HFF-Myc (cell line): Measurements from ENCODE around the gene SPEG.

Experiments
- DNase-seq: peaks from one replicate; pipeline ENCODE4 v3.0.0-alpha.2; 2011; ENCODE audit warnings: low read depth; ENCODE audit errors: extremely low read depth
- H3K4me3 ChIP-seq: replicated peaks from 2 replicates; pipeline ENCODE4 v1.5.1; 2011; ENCODE audit warnings: low read depth, mild to moderate bottlenecking, control low read depth, low read length
- TF ChIP-seq, protein P1 (sequence below): IDR thresholded peaks from 2 replicates; pipeline ENCODE4 v1.5.1; 2012; ENCODE audit warnings: mild to moderate bottlenecking, low read depth, low read length, control low read depth; ENCODE audit errors: missing control alignments

Gene SPEG

DNA sequence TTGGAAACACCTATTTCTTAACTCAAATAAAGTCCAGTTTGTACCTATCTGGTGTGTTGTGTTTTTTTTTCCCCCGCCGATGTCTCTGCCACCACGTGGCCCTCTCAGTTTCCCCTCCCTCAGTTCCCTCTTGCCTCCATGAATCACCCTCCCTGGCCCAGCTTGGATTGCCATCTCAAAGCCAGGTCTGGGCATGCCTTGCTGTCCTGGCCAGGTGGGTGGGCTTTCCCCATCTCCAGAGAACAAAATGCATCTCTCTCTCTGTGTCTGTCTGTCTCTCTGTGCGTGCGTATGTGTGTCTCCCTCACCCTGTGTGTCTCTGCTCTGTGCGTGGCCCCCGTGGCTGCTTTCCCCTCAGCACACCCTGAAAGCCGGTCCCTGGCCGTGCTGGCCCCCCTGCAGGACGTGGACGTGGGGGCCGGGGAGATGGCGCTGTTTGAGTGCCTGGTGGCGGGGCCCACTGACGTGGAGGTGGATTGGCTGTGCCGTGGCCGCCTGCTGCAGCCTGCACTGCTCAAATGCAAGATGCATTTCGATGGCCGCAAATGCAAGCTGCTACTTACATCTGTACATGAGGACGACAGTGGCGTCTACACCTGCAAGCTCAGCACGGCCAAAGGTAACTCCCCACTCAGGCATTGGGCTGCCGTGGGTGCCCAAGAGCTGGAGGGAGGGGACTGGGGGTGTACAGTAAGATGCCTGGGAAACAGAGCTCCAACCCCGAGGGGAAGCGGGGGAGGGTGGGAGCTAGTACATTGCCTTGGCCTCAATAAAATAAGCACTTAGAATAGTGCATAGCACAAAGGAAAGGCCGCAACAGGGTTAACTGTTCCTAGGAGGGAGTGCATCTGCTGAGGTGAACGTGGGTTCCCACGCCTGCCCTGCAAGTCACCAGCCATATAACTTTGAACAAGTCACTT lies 32.4 kb downstream of the SPEG start:
- no peak overlapping the region for H3K4me3 ChIP-seq
- DNase-seq = no peak
- TF ChIP-seq, protein P1, sequence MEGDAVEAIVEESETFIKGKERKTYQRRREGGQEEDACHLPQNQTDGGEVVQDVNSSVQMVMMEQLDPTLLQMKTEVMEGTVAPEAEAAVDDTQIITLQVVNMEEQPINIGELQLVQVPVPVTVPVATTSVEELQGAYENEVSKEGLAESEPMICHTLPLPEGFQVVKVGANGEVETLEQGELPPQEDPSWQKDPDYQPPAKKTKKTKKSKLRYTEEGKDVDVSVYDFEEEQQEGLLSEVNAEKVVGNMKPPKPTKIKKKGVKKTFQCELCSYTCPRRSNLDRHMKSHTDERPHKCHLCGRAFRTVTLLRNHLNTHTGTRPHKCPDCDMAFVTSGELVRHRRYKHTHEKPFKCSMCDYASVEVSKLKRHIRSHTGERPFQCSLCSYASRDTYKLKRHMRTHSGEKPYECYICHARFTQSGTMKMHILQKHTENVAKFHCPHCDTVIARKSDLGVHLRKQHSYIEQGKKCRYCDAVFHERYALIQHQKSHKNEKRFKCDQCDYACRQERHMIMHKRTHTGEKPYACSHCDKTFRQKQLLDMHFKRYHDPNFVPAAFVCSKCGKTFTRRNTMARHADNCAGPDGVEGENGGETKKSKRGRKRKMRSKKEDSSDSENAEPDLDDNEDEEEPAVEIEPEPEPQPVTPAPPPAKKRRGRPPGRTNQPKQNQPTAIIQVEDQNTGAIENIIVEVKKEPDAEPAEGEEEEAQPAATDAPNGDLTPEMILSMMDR = no peak

DNA sequence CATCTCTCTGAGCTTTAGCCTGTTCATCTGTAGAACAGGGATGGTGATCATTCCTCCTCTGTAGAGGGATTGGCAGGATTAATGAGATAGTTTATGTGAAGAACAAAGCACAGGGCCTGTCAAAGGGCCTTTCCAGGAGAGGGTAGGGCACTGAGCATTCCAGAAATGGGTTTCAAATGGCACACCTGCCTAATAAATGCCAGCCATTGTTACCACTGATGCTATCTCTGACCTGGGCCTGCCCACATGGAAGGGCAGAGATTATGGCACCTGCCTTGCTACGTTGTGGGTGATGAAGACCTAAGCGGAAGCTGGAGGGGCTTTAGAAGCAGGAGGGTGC lies 33.1 kb downstream of the SPEG start:
- no peak overlapping the region for H3K4me3 ChIP-seq
- DNase-seq = no peak
- TF ChIP-seq, protein P1 = no peak

DNA sequence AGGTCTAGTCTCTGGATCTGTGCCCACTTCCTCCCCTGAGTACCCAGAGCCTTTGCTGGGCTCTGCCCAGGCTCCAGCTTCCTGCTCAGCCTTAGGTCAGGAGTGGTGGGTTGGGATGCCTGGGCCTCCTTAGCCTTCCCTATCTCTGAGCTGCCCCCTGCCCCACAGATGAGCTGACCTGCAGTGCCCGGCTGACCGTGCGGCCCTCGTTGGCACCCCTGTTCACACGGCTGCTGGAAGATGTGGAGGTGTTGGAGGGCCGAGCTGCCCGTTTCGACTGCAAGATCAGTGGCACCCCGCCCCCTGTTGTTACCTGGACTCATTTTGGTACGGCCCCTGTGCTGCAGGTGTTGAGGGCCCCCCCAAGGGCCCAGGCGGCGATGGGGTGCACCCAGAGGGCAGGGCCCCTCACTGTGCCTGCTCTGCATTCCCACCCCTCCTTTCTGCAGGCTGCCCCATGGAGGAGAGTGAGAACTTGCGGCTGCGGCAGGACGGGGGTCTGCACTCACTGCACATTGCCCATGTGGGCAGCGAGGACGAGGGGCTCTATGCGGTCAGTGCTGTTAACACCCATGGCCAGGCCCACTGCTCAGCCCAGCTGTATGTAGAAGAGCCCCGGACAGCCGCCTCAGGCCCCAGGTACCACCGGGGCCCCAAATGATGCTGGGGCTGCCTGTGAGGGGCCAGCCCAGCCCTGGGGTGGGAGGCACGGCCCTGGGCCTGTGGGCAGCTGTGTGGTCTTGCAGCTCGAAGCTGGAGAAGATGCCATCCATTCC lies 34.0 kb downstream of the SPEG start:
- DNase-seq = no peak

DNA sequence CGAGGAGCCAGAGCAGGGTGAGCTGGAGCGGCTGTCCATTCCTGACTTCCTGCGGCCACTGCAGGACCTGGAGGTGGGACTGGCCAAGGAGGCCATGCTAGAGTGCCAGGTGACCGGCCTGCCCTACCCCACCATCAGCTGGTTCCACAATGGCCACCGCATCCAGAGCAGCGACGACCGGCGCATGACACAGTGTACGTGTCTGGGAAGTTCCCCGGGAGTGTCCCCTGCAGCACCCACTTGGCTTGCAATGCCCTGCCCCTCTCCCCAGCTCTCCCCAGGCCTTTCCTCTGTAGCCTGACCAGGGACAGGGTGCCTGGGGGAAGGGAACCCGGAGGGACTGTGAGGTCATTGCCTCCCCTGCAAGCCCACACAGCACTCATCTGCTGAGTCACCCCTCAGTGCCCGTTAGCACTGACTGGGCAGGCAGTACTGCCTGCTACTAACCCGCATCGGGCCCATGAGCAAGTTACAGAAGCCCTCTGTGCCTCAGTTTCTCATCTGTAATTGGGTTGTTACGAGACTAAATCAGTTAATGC lies 34.6 kb downstream of the SPEG start:
- no peak overlapping the region for H3K4me3 ChIP-seq
- TF ChIP-seq, protein P1 = no peak
- no peak for DNase-seq

More for the DNA sequence above, 34.0 kb downstream of the SPEG start:
- TF ChIP-seq, protein P1 = no peak
- no peak overlapping the region for H3K4me3 ChIP-seq

DNA sequence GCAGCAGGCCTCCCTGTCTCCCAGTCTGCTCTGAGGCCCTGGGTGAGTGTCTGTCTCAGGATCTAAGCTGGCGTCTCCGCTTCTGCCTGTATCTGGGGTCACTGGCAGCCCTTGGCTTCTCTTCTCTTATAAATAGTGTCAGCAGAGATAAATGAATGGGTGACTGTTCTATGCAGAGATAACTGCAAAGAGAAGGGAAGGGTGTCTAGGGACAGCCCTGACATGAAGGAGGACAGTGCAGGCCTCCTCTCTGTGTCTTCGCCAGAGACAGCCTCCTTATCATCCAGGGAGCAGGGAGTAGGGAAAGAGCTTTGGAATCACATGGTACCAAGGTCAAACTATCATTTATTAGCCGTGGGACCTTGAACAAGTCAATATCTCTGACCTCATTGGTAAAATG lies 35.8 kb downstream of the SPEG start:
- TF ChIP-seq, protein P1 = no peak
- no peak for DNase-seq
- no peak overlapping the region for H3K4me3 ChIP-seq

DNA sequence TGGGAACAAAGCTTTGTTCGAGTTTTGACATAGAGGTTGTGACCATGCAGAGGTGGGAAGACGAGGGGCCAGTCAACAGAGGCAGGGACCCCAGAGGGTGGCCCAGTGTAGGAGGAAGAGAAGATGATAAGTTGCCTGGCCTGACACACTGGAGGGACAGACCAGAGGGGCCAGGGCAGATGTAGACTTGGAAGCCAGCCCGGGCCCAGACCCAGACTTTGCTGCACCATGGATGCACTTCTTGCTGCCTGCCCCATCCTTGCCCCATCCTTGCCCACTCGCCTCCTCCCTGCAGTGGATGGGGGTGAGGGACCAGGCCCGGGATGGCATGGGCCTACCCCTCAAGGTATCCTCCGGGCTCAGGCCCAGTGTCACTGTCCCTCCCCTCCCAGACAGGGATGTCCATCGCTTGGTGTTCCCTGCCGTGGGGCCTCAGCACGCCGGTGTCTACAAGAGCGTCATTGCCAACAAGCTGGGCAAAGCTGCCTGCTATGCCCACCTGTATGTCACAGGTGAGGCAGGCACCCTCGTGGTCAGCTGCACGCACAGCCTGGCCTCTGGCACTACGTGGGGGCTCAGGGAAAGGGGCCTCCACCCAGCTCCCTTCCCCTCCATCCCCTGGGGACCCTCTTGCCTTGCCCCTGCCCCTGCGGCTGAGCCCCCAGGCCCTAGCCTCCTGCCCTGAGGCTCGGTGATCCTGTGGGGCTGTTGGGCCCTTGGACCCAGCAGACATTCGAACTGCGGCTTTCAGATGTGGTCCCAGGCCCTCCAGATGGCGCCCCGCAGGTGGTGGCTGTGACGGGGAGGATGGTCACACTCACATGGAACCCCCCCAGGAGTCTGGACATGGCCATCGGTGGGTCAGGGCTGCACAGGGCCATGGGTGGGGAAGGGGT lies 37.1 kb downstream of the SPEG start:
- no peak overlapping the region for H3K4me3 ChIP-seq
- TF ChIP-seq, protein P1 = no peak
- no peak for DNase-seq
